Ascending aorta (tissue), 2 donors: ENCODE measurements around the gene NT5C2. TPM values are rescaled to one million over a fixed set of nuclear protein-coding genes. Genes with fewer than 3 reads are reported as not detected.

Source experiments
- DNase-seq, 2 donors: peaks; one replicate each; pipeline ENCODE4 v3.0.0-alpha.2; 2019; ENCODE audit warnings: low spot score in 2 of 2
- H3K27ac ChIP-seq, 2 donors: fragments of 200-600 bp; sonication (generic); one replicate each; pipeline ENCODE4 v1.5.1; 2016 to 2017; ENCODE audit warnings: mild to moderate bottlenecking in 1 of 2
- H3K27me3 ChIP-seq: fragments of 200-600 bp; sonication (generic); one replicate; pipeline ENCODE4 v1.5.1; 2017
- H3K36me3 ChIP-seq, 2 donors: fragments of 200-600 bp; sonication (generic); one replicate each; pipeline ENCODE4 v1.5.1; 2016
- H3K4me1 ChIP-seq, 2 donors: fragments of 200-600 bp; sonication (generic); one replicate each; pipeline ENCODE4 v1.5.1; 2016 to 2017; ENCODE audit warnings: mild to moderate bottlenecking in 1 of 2
- H3K4me3 ChIP-seq, 2 donors: fragments of 200-600 bp; sonication (generic); one replicate each; pipeline ENCODE4 v1.5.1; 2016 to 2017; ENCODE audit warnings: mild to moderate bottlenecking in 1 of 2
- H3K9me3 ChIP-seq, 2 donors: fragments of 200-600 bp; sonication (generic); one replicate each; pipeline ENCODE4 v1.5.1; 2016
- CTCF ChIP-seq, 3 experiments: fragments of 200-600 bp in 2 of 3; fragments of 450-650 bp in 1 of 3; sonication (generic) in 2 of 3; IDR thresholded peaks; one replicate each; pipeline ENCODE4 v1.5.1; 2016 to 2019; ENCODE audit warnings: antibody characterized with exemption in 3 of 3, mild to moderate bottlenecking in 1 of 3, moderate library complexity in 1 of 3
- intact Hi-C: fragments of 100-400 bp; cut with DNase I; formaldehyde crosslinking; loops from one replicate; pipeline ENCODE4 v1.15.1; 2023
- total RNA-seq: library from RNA; depleted of rRNA; stranded (reverse); fragments of >200 nt; gene quantifications from one replicate; pipeline ENCODE4 v1.1.0, GENCODE V29; 2016

NT5C2 gene
- total RNA-seq, 1 donor from 2014 or later = 25.9 TPM

- TF ChIP-seq CTCF (IDR thresholded peaks at IDR 0.05) = no peak
- no peak for DNase-seq
- Histone ChIP-seq H3K27me3 (no peaks in the 10 kb centered on the region), H3K4me3 (no peak overlapping the region), H3K36me3 (peaks cover 19 to 44% of the 10 kb centered on the region in 2 donors), H3K27ac (peak overlapping the region in 1 of 2 donors; percentile 14), H3K9me3 (no peaks in the 10 kb centered on the region), H3K4me1 (peaks cover 0 to 18% of the 10 kb centered on the region in 2 donors)
- intact Hi-C loops = no loop called here
These were observed 112.0 kb downstream of the NT5C2 start for GRCh38 chr10:103080891-103081581.

- Histone ChIP-seq H3K4me3 (no peak overlapping the region), H3K27ac (no peak overlapping the region), H3K27me3 (no peaks in the 10 kb centered on the region), H3K9me3 (no peaks in the 10 kb centered on the region), H3K4me1 (peaks cover 0 to 14% of the 10 kb centered on the region in 2 donors), H3K36me3 (peaks cover 17 to 50% of the 10 kb centered on the region in 2 donors)
- DNase-seq = no peak
- TF ChIP-seq CTCF (IDR thresholded peaks at IDR 0.05) = no peak
- intact Hi-C loops = loop anchor here (5.0 kb wide), 1 partner anchor 162 kb away; no protein-coding TSS in a partner anchor
These were observed 113.1 kb downstream of the NT5C2 start for GRCh38 chr10:103079946-103080345.

- no peak for DNase-seq
- H3K4me3 ChIP-seq = no peak overlapping the region
- intact Hi-C loops = loop anchor here (5.0 kb wide), 1 partner anchor 163 kb away; no protein-coding TSS in a partner anchor
- peak overlapping the region; percentile 59 to 71 for H3K27ac ChIP-seq
- no peaks in the 10 kb centered on the region for H3K9me3 ChIP-seq
- no peaks in the 10 kb centered on the region for H3K27me3 ChIP-seq
- no peak for TF ChIP-seq CTCF (IDR thresholded peaks at IDR 0.05)
- H3K4me1 ChIP-seq = peaks cover 0 to 11% of the 10 kb centered on the region in 2 donors
- H3K36me3 ChIP-seq = peaks cover 17 to 45% of the 10 kb centered on the region in 2 donors
These were observed 114.0 kb downstream of the NT5C2 start for GRCh38 chr10:103079100-103079499.

- Histone ChIP-seq H3K4me3 (peak overlapping the region in 1 of 2 donors; percentile 8), H3K27me3 (no peaks in the 10 kb centered on the region), H3K36me3 (peaks cover 16 to 43% of the 10 kb centered on the region in 2 donors), H3K9me3 (no peaks in the 10 kb centered on the region), H3K4me1 (peaks cover 0 to 11% of the 10 kb centered on the region in 2 donors), H3K27ac (peak overlapping the region; percentile 59 to 71)
- intact Hi-C loops = loop anchor here (5.0 kb wide), 1 partner anchor 164 kb away; no protein-coding TSS in a partner anchor
- TF ChIP-seq CTCF (IDR thresholded peaks at IDR 0.05) = no peak
- DNase-seq = no peak
These were observed 114.4 kb downstream of the NT5C2 start for GRCh38 chr10:103078676-103079075.

GRCh38 chr10:103078309-103078615 lies 114.8 kb downstream of the NT5C2 start:
- no peak for DNase-seq
- Histone ChIP-seq H3K36me3 (peaks cover 12 to 39% of the 10 kb centered on the region in 2 donors), H3K27me3 (no peaks in the 10 kb centered on the region), H3K4me3 (peak overlapping the region in 1 of 2 donors; percentile 8), H3K4me1 (peaks cover 0 to 11% of the 10 kb centered on the region in 2 donors), H3K27ac (peak overlapping the region; percentile 59 to 71), H3K9me3 (no peaks in the 10 kb centered on the region)
- TF ChIP-seq CTCF (IDR thresholded peaks at IDR 0.05) = no peak
- intact Hi-C loops = loop anchor here (5.0 kb wide), 1 partner anchor 164 kb away; no protein-coding TSS in a partner anchor
